Left renal pelvis (tissue), 4 donors: ENCODE measurements around the gene RIC8B. TPM values are rescaled to one million over a fixed set of nuclear protein-coding genes. Genes with fewer than 3 reads are reported as not detected.
A peak's percentile ranks its signal among the peaks of the same experiment; 100 is the strongest.
"Not testable (repeated sequence)": the region's sequence is repeated elsewhere in the genome, so short reads cannot be mapped to it uniquely, and the experiment has no call there.

Experiments
- DNase-seq, 4 donors: peaks; one replicate each; pipeline ENCODE4 v3.0.0-alpha.2; 2013; ENCODE audit warnings: low read depth in 4 of 4, low spot score in 3 of 4
- polyA plus RNA-seq, 4 donors: library from polyadenylated mRNA; unstranded; fragments of 120-200 nt; gene quantifications; one replicate each; pipeline ENCODE4 v1.2.1, GENCODE V29; 2013; ENCODE audit not compliant: insufficient read length in 4 of 4

The RIC8B gene
- 10 to 100 TPM; 23.8 to 29.6 (median 27.7) TPM for polyA plus RNA-seq

- DNase-seq, result peak; percentile 97 to 99 (median 98)
Measured at GRCh38 chr12:106774005-106774807, at the start of gene RIC8B. RIC8B (plus strand) TSS chr12:106774682; CDS start chr12:106774746, 64 bp downstream.

- no peak for DNase-seq
Measured at GRCh38 chr12:106724934-106725333, 49.5 kb upstream of the RIC8B start.

GRCh38 chr12:106726603-106727202 lies 47.8 kb upstream of the RIC8B start:
- not testable (repeated sequence) for DNase-seq

- DNase-seq, result peak in 2 of 4 donors; percentile 26 to 37
Measured at GRCh38 chr12:106729611-106730010, 44.9 kb upstream of the RIC8B start.

GRCh38 chr12:106732890-106733289 lies 41.6 kb upstream of the RIC8B start:
- no peak for DNase-seq

- no peak for DNase-seq
Measured at GRCh38 chr12:106733660-106734059, 40.8 kb upstream of the RIC8B start.

- DNase-seq, result no peak
Measured at GRCh38 chr12:106736051-106736957, 38.2 kb upstream of the RIC8B start.

- DNase-seq, result no peak
Measured at GRCh38 chr12:106739318-106739717, 35.2 kb upstream of the RIC8B start.

- no peak for DNase-seq
Measured at GRCh38 chr12:106739815-106740530, 34.5 kb upstream of the RIC8B start.

- DNase-seq, result no peak
Measured at GRCh38 chr12:106740818-106741217, 33.7 kb upstream of the RIC8B start.

- no peak for DNase-seq
Measured at GRCh38 chr12:106741247-106741646, 33.2 kb upstream of the RIC8B start.

- no peak for DNase-seq
Measured at GRCh38 chr12:106743270-106743988, 31.1 kb upstream of the RIC8B start.

- DNase-seq, result no peak
Measured at GRCh38 chr12:106744600-106744999, 29.9 kb upstream of the RIC8B start.

GRCh38 chr12:106745181-106745745 lies 29.2 kb upstream of the RIC8B start:
- DNase-seq, result no peak

- no peak for DNase-seq
Measured at GRCh38 chr12:106747973-106748436, 26.5 kb upstream of the RIC8B start.

- DNase-seq, result no peak
Measured at GRCh38 chr12:106750524-106750923, 24.0 kb upstream of the RIC8B start.

- no peak for DNase-seq
Measured at GRCh38 chr12:106753526-106753925, 21.0 kb upstream of the RIC8B start.

- DNase-seq, result no peak
Measured at GRCh38 chr12:106754331-106754730, 20.2 kb upstream of the RIC8B start.

- no peak for DNase-seq
Measured at GRCh38 chr12:106757623-106758348, 16.7 kb upstream of the RIC8B start.
